Panc1 (cell line): ENCODE results near the gene NMB.

ENCODE experiments used
- POLR2AphosphoS5 ChIP-seq: IDR thresholded peaks from 2 replicates; pipeline ENCODE4 v1.6.1; 2012; ENCODE audit warnings: mild to moderate bottlenecking, low read depth, low read length, moderate library complexity
- SIN3A ChIP-seq: IDR thresholded peaks from 2 replicates; pipeline ENCODE4 v1.6.1; 2012; ENCODE audit warnings: low read depth, mild to moderate bottlenecking, low read length, moderate library complexity, borderline replicate concordance; ENCODE audit not compliant: insufficient read depth
- TCF7L2 ChIP-seq: IDR thresholded peaks from 2 replicates; pipeline ENCODE4 v1.6.1; 2011; ENCODE audit warnings: mild to moderate bottlenecking, low read depth, low read length, inconsistent platforms
- TF ChIP-seq, protein P1 (sequence below): fragments of 450-650 bp; IDR thresholded peaks from 2 replicates; pipeline ENCODE4 v1.5.1; 2017; ENCODE audit warnings: mild to moderate bottlenecking
- TF ChIP-seq, protein P2 (sequence below), 2 experiments: IDR thresholded peaks; 2 replicates each; pipeline ENCODE4 v1.6.1; 2011 to 2012; ENCODE audit warnings: low read depth in 2 of 2, control low read depth in 1 of 2, low read length in 1 of 2, mild to moderate bottlenecking in 1 of 2, moderate library complexity in 1 of 2; ENCODE audit not compliant: insufficient read depth in 1 of 2

DNA sequence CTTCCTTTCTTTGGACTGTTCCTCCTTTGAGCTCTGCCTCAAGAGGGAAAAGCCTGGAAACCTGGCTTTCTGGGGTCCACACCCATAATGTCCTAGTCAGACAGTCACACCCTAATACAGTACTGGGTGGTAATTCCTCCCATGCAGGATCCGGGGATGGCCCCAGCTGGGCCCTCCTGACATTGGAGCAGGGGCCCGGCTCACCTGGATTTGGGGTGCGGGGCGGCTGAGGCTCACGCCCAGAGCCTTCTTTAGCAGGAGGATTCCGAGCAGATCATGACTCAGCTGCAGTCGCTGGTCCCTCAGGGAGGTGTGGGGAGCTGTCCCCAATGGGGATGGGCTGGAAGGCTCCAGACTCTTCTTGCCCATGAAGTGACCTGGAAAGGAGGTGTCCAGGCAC is 1.0 kb downstream of the NMB start:
- TF ChIP-seq, protein P1, sequence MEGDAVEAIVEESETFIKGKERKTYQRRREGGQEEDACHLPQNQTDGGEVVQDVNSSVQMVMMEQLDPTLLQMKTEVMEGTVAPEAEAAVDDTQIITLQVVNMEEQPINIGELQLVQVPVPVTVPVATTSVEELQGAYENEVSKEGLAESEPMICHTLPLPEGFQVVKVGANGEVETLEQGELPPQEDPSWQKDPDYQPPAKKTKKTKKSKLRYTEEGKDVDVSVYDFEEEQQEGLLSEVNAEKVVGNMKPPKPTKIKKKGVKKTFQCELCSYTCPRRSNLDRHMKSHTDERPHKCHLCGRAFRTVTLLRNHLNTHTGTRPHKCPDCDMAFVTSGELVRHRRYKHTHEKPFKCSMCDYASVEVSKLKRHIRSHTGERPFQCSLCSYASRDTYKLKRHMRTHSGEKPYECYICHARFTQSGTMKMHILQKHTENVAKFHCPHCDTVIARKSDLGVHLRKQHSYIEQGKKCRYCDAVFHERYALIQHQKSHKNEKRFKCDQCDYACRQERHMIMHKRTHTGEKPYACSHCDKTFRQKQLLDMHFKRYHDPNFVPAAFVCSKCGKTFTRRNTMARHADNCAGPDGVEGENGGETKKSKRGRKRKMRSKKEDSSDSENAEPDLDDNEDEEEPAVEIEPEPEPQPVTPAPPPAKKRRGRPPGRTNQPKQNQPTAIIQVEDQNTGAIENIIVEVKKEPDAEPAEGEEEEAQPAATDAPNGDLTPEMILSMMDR, result no peak
- TF ChIP-seq POLR2AphosphoS5 (no peak), TCF7L2 (no peak), SIN3A (no peak)
- TF ChIP-seq, protein P2, sequence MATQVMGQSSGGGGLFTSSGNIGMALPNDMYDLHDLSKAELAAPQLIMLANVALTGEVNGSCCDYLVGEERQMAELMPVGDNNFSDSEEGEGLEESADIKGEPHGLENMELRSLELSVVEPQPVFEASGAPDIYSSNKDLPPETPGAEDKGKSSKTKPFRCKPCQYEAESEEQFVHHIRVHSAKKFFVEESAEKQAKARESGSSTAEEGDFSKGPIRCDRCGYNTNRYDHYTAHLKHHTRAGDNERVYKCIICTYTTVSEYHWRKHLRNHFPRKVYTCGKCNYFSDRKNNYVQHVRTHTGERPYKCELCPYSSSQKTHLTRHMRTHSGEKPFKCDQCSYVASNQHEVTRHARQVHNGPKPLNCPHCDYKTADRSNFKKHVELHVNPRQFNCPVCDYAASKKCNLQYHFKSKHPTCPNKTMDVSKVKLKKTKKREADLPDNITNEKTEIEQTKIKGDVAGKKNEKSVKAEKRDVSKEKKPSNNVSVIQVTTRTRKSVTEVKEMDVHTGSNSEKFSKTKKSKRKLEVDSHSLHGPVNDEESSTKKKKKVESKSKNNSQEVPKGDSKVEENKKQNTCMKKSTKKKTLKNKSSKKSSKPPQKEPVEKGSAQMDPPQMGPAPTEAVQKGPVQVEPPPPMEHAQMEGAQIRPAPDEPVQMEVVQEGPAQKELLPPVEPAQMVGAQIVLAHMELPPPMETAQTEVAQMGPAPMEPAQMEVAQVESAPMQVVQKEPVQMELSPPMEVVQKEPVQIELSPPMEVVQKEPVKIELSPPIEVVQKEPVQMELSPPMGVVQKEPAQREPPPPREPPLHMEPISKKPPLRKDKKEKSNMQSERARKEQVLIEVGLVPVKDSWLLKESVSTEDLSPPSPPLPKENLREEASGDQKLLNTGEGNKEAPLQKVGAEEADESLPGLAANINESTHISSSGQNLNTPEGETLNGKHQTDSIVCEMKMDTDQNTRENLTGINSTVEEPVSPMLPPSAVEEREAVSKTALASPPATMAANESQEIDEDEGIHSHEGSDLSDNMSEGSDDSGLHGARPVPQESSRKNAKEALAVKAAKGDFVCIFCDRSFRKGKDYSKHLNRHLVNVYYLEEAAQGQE (IDR thresholded peaks at IDR 0.05; ENCODE audit: insufficient read depth in 1 of 2, low read depth in 2 of 2, low read length in 1 of 2), result no peak
